NB4 (cell line): Measurements from ENCODE around the gene MSI2.

Experiments
- CTCF ChIP-seq: IDR thresholded peaks from one replicate; pipeline ENCODE4 v1.5.1; 2012; ENCODE audit warnings: low read depth, low read length
- MYC ChIP-seq: IDR thresholded peaks from 2 replicates; pipeline ENCODE4 v1.6.1; 2011; ENCODE audit warnings: low read depth, low read length
- POLR2A ChIP-seq: IDR thresholded peaks from 2 replicates; pipeline ENCODE4 v1.6.1; 2011; ENCODE audit warnings: mild to moderate bottlenecking; ENCODE audit not compliant: insufficient read length; ENCODE audit errors: extremely low read depth

- TF ChIP-seq POLR2A (no peak), CTCF (no peak), MYC (no peak)
Measured at GRCh38 chr17:57226793-57227192, 29.5 kb upstream of the MSI2 start.
